HCT116 (cell line): ENCODE data around the gene DOLPP1. TPM values are rescaled to one million over a fixed set of nuclear protein-coding genes. Genes with fewer than 3 reads are reported as not detected.

Source experiments
- ATAC-seq: fragments of 200-7000 bp; cut with Tn5 transposase; 2 replicates; pipeline ENCODE4 v1.9.1; 2020; ENCODE audit warnings: mild to moderate bottlenecking, moderate library complexity
- BruUV-seq: library from RNA; stranded (reverse); fragments of 400-500 nt; replicated peaks from 2 replicates; lab custom pipeline; 2021; lab: Mats Ljungman, UMichigan
- CTCF ChIA-PET: fragments of 300-600 bp; sonication (Branson Sonifier 250); formaldehyde crosslinking; loops from one replicate; lab custom pipeline; 2021; ENCODE audit warnings: antibody characterized with exemption; lab: Charles Lee
- POLR2A ChIA-PET: fragments of 300-600, 350-600 bp; sonication (Branson Sonifier 250); formaldehyde crosslinking; loops from one replicate; lab custom pipeline; 2021; ENCODE audit warnings: antibody characterized with exemption; lab: Charles Lee
- RAD21 ChIA-PET, 2 experiments: fragments of 300-600 bp; sonication (Branson Sonifier 250); formaldehyde crosslinking; loops; one replicate each; lab custom pipeline; 2023; ENCODE audit warnings: low total read pairs in 2 of 2; ENCODE audit not compliant: uncharacterized antibody in 2 of 2, unreplicated experiment in 2 of 2, low non-redundant PET in 1 of 2; lab: Charles Lee
- DNase-seq: peaks from one replicate; pipeline ENCODE4 v3.0.0-alpha.2; 2010; ENCODE audit warnings: low read depth, low spot score
- H2AFZ ChIP-seq: fragments of 200-600 bp; shearing (Covaris generic), sonication (generic); 2 replicates; pipeline ENCODE4 v1.6.1; 2017; ENCODE audit warnings: low read depth, mixed run types, mixed read lengths, antibody characterized with exemption, low read length; ENCODE audit not compliant: poor library complexity, severe bottlenecking
- H3K27ac ChIP-seq: 2 replicates; pipeline ENCODE4 v1.5.1; 2012; ENCODE audit warnings: low read depth, low read length
- H3K27me3 ChIP-seq: fragments of 200-600 bp; sonication (generic); 2 replicates; pipeline ENCODE4 v1.6.1; 2016; ENCODE audit warnings: mixed run types, low read length, mixed read lengths; ENCODE audit not compliant: insufficient read depth
- H3K36me3 ChIP-seq, 2 experiments: fragments of 200-500 bp in 1 of 2; fragments of 200-600 bp in 1 of 2; sonication (Bioruptor generic) in 1 of 2; sonication (generic) in 1 of 2; 2 replicates each; pipeline versions ENCODE4 v1.5.1 to v1.6.1; 2014 to 2016; ENCODE audit warnings: low read length in 2 of 2, inconsistent platforms in 1 of 2, mixed read lengths in 1 of 2, mixed run types in 1 of 2; ENCODE audit not compliant: insufficient read depth in 2 of 2, control insufficient read depth in 1 of 2
- H3K4me1 ChIP-seq, 2 experiments: fragments of 200-600 bp in 1 of 2; sonication (generic) in 1 of 2; 2 replicates each; pipeline versions ENCODE4 v1.5.1 to v1.6.1; 2012 to 2017; ENCODE audit warnings: low read length in 2 of 2, inconsistent platforms in 1 of 2, mild to moderate bottlenecking in 1 of 2, mixed read lengths in 1 of 2, mixed run types in 1 of 2, moderate library complexity in 1 of 2; ENCODE audit not compliant: insufficient read depth in 2 of 2, control insufficient read depth in 1 of 2
- H3K4me2 ChIP-seq: fragments of 200-600 bp; sonication (generic); 2 replicates; pipeline ENCODE4 v1.6.1; 2017; ENCODE audit warnings: mixed run types, low read length, mixed read lengths
- H3K4me3 ChIP-seq, 2 experiments: fragments of 200-600 bp in 1 of 2; sonication (generic) in 1 of 2; replicated peaks in 1 of 2; 2 replicates each; pipeline ENCODE4 v1.5.1; 2011 to 2016; ENCODE audit warnings: low read length in 2 of 2, control low read depth in 1 of 2, low read depth in 1 of 2, mild to moderate bottlenecking in 1 of 2, mixed read lengths in 1 of 2, mixed run types in 1 of 2
- H3K79me2 ChIP-seq: fragments of 200-600 bp; sonication (generic); 2 replicates; pipeline ENCODE4 v1.6.1; 2017; ENCODE audit warnings: mild to moderate bottlenecking, mixed run types, low read length, moderate library complexity, mixed read lengths; ENCODE audit not compliant: insufficient read depth
- H3K9ac ChIP-seq: fragments of 200-600 bp; sonication (generic); 2 replicates; pipeline ENCODE4 v1.6.1; 2016; ENCODE audit warnings: low read length, mixed read lengths
- H3K9me2 ChIP-seq: fragments of 200-600 bp; sonication (generic), shearing (Covaris generic); 2 replicates; pipeline ENCODE4 v1.6.1; 2017; ENCODE audit warnings: mixed run types, mild to moderate bottlenecking, moderate library complexity; ENCODE audit not compliant: insufficient read depth
- H3K9me3 ChIP-seq, 2 experiments: fragments of 200-500 bp in 1 of 2; fragments of 200-600 bp in 1 of 2; sonication (Bioruptor generic) in 1 of 2; sonication (generic) in 1 of 2; 2 replicates each; pipeline ENCODE4 v1.6.1; 2014 to 2017; ENCODE audit warnings: low read length in 2 of 2, mixed read lengths in 2 of 2, inconsistent platforms in 1 of 2, low read depth in 1 of 2, mild to moderate bottlenecking in 1 of 2, mixed run types in 1 of 2, moderate library complexity in 1 of 2; ENCODE audit not compliant: control insufficient read depth in 1 of 2, insufficient read depth in 1 of 2
- H4K20me1 ChIP-seq: fragments of 200-600 bp; sonication (generic), shearing (Covaris generic); 2 replicates; pipeline ENCODE4 v1.6.1; 2017; ENCODE audit warnings: mixed run types, mild to moderate bottlenecking, moderate library complexity; ENCODE audit not compliant: insufficient read depth
- CBX3 ChIP-seq: IDR thresholded peaks from 2 replicates; pipeline ENCODE4 v1.6.1; 2012; ENCODE audit warnings: low read depth
- EZH2 ChIP-seq: fragments of 200-600 bp; sonication (generic); IDR thresholded peaks from 2 replicates; pipeline ENCODE4 v1.6.1; 2017; ENCODE audit warnings: antibody characterized with exemption, mixed run types
- EZH2phosphoT487 ChIP-seq: fragments of 200-600 bp; IDR thresholded peaks from 2 replicates; pipeline ENCODE4 v1.6.1; 2018; ENCODE audit warnings: antibody characterized with exemption, borderline replicate concordance
- FOSL1 ChIP-seq: IDR thresholded peaks from 2 replicates; pipeline ENCODE4 v1.6.1; 2012; ENCODE audit warnings: low read depth
- JUND ChIP-seq: IDR thresholded peaks from 2 replicates; pipeline ENCODE4 v1.6.1; 2012
- POLR2AphosphoS5 ChIP-seq: IDR thresholded peaks from 2 replicates; pipeline ENCODE4 v1.6.1; 2011; ENCODE audit warnings: mild to moderate bottlenecking, low read depth, low read length, moderate library complexity
- RAD21 ChIP-seq: IDR thresholded peaks from 2 replicates; pipeline ENCODE4 v1.6.1; 2012; ENCODE audit warnings: low read depth, mild to moderate bottlenecking
- SIN3A ChIP-seq: IDR thresholded peaks from 2 replicates; pipeline ENCODE4 v1.6.1; 2012; ENCODE audit warnings: low read depth
- SRF ChIP-seq: IDR thresholded peaks from 2 replicates; pipeline ENCODE4 v1.6.1; 2012; ENCODE audit warnings: low read depth
- TCF7L2 ChIP-seq: IDR thresholded peaks from 2 replicates; pipeline ENCODE4 v1.7.0; 2011; ENCODE audit warnings: borderline replicate concordance, inconsistent platforms; ENCODE audit not compliant: insufficient read depth, insufficient read length; ENCODE audit errors: extremely low read depth
- YY1 ChIP-seq: IDR thresholded peaks from 2 replicates; pipeline ENCODE4 v1.6.1; 2011; ENCODE audit warnings: low read length, low read depth, moderate library complexity, mild to moderate bottlenecking; ENCODE audit not compliant: insufficient replicate concordance; ENCODE audit errors: extremely low read depth
- ZFX ChIP-seq: fragments of 450-650 bp; IDR thresholded peaks from 2 replicates; pipeline ENCODE4 v1.6.1; 2017
- ZNF274 ChIP-seq: fragments of 200-500 bp; sonication (Bioruptor generic); IDR thresholded peaks from 2 replicates; pipeline ENCODE4 v1.6.1; 2014; ENCODE audit warnings: mild to moderate bottlenecking, low read depth, low read length, inconsistent platforms
- intact Hi-C: fragments of 100-400 bp; cut with micrococcal nuclease; formaldehyde crosslinking; loops from 2 replicates; pipeline ENCODE4 v1.10.0; 2022
- total RNA-seq: library from RNA; stranded (reverse); gene quantifications from one replicate; pipeline ENCODE4 v1.2.1, GENCODE V29; 2021; ENCODE audit not compliant: unreplicated experiment
- TF ChIP-seq, protein P1 (sequence below): IDR thresholded peaks from 2 replicates; pipeline ENCODE4 v1.6.1; 2012
- TF ChIP-seq, protein P2 (sequence below): IDR thresholded peaks from 2 replicates; pipeline ENCODE4 v1.6.1; 2012
- TF ChIP-seq, protein P3 (sequence below): IDR thresholded peaks from 2 replicates; pipeline ENCODE4 v1.6.1; 2011; ENCODE audit warnings: mild to moderate bottlenecking, low read length, moderate library complexity; ENCODE audit not compliant: insufficient replicate concordance; ENCODE audit errors: extremely low read depth
- TF ChIP-seq, protein P4 (sequence below): IDR thresholded peaks from 2 replicates; pipeline ENCODE4 v1.6.1; 2012; ENCODE audit warnings: low read depth

DOLPP1 gene
- total RNA-seq, 1 experiment from 2014 or later, result 17.4 TPM

DNA sequence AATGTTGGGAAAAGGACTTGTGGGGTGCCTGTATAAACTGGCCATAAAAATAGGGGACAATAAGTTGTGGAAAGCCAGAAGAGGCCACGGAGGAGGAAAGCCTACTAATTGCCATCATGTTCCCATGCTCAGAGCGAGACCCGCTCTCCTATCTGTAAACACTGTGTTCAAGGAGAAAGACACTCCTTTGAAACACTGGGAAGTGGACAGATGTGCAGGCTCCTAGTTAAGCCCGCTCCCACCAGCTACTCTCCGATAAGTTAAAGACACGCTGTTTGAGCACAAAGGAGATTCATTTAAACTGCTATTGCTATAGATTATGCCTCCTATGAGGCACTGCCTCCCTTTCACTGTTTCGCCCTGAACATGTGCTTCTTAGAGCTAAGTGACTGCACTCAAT, 20.4 kb downstream of the DOLPP1 start:
- Histone ChIP-seq H3K4me2 (no peak overlapping the region), H3K79me2 (no peaks in the 10 kb centered on the region), H3K4me1 (peaks cover 9 to 11% of the 10 kb centered on the region in 2 experiments; a peak in 3 of 4 replicates), H4K20me1 (no peaks in the 10 kb centered on the region), H3K9me3 (no peaks in the 10 kb centered on the region), H3K9ac (no peak overlapping the region), H3K27me3 (no peaks in the 10 kb centered on the region), H3K27ac (no peak overlapping the region), H2AFZ (no peak overlapping the region), H3K9me2 (no peaks in the 10 kb centered on the region), H3K36me3 (no peaks in the 10 kb centered on the region; a peak in 1 of 4 replicates), H3K4me3 (no peak overlapping the region)
- ChIA-PET RAD21 (no interaction called here), POLR2A (no interaction called here), CTCF (no interaction called here)
- intact Hi-C loops, result no loop called here
- DNase-seq (no peak), ATAC-seq (no peak)
- TF ChIP-seq EZH2 (no peak), TCF7L2 (no peak), EZH2phosphoT487 (no peak), ZFX (no peak), JUND (no peak), SRF (no peak), POLR2AphosphoS5 (no peak), ZNF274 (no peak), YY1 (no peak), SIN3A (no peak), FOSL1 (no peak), RAD21 (no peak), CBX3 (no peak)
- TF ChIP-seq, protein P1, sequence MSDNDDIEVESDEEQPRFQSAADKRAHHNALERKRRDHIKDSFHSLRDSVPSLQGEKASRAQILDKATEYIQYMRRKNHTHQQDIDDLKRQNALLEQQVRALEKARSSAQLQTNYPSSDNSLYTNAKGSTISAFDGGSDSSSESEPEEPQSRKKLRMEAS, result no peak
- TF ChIP-seq, protein P2, sequence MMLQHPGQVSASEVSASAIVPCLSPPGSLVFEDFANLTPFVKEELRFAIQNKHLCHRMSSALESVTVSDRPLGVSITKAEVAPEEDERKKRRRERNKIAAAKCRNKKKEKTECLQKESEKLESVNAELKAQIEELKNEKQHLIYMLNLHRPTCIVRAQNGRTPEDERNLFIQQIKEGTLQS, result no peak
- TF ChIP-seq, protein P3, sequence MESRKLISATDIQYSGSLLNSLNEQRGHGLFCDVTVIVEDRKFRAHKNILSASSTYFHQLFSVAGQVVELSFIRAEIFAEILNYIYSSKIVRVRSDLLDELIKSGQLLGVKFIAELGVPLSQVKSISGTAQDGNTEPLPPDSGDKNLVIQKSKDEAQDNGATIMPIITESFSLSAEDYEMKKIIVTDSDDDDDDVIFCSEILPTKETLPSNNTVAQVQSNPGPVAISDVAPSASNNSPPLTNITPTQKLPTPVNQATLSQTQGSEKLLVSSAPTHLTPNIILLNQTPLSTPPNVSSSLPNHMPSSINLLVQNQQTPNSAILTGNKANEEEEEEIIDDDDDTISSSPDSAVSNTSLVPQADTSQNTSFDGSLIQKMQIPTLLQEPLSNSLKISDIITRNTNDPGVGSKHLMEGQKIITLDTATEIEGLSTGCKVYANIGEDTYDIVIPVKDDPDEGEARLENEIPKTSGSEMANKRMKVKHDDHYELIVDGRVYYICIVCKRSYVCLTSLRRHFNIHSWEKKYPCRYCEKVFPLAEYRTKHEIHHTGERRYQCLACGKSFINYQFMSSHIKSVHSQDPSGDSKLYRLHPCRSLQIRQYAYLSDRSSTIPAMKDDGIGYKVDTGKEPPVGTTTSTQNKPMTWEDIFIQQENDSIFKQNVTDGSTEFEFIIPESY, result no peak
- TF ChIP-seq, protein P4, sequence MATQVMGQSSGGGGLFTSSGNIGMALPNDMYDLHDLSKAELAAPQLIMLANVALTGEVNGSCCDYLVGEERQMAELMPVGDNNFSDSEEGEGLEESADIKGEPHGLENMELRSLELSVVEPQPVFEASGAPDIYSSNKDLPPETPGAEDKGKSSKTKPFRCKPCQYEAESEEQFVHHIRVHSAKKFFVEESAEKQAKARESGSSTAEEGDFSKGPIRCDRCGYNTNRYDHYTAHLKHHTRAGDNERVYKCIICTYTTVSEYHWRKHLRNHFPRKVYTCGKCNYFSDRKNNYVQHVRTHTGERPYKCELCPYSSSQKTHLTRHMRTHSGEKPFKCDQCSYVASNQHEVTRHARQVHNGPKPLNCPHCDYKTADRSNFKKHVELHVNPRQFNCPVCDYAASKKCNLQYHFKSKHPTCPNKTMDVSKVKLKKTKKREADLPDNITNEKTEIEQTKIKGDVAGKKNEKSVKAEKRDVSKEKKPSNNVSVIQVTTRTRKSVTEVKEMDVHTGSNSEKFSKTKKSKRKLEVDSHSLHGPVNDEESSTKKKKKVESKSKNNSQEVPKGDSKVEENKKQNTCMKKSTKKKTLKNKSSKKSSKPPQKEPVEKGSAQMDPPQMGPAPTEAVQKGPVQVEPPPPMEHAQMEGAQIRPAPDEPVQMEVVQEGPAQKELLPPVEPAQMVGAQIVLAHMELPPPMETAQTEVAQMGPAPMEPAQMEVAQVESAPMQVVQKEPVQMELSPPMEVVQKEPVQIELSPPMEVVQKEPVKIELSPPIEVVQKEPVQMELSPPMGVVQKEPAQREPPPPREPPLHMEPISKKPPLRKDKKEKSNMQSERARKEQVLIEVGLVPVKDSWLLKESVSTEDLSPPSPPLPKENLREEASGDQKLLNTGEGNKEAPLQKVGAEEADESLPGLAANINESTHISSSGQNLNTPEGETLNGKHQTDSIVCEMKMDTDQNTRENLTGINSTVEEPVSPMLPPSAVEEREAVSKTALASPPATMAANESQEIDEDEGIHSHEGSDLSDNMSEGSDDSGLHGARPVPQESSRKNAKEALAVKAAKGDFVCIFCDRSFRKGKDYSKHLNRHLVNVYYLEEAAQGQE, result no peak
- no TSS peak for BruUV-seq
